ENCODE results near the gene ZNF555. TPM values are rescaled to one million over a fixed set of nuclear protein-coding genes. Genes with fewer than 3 reads are reported as not detected.

Gene ZNF555
- 5.6 and 6.6 TPM in 2 replicates for total RNA-seq

GRCh38 chr19:2840794-2841791 is at the start of gene ZNF555:
ZNF555 (plus strand) TSS chr19:2841475; CDS start chr19:2841573, 98 bp downstream.

GRCh38 chr19:2819540-2820111 is 21.6 kb upstream of the ZNF555 start, which contains the start of gene ZNF554:
ZNF554 (plus strand) TSS chr19:2819868; CDS start chr19:2820072, 204 bp downstream.

DNA sequence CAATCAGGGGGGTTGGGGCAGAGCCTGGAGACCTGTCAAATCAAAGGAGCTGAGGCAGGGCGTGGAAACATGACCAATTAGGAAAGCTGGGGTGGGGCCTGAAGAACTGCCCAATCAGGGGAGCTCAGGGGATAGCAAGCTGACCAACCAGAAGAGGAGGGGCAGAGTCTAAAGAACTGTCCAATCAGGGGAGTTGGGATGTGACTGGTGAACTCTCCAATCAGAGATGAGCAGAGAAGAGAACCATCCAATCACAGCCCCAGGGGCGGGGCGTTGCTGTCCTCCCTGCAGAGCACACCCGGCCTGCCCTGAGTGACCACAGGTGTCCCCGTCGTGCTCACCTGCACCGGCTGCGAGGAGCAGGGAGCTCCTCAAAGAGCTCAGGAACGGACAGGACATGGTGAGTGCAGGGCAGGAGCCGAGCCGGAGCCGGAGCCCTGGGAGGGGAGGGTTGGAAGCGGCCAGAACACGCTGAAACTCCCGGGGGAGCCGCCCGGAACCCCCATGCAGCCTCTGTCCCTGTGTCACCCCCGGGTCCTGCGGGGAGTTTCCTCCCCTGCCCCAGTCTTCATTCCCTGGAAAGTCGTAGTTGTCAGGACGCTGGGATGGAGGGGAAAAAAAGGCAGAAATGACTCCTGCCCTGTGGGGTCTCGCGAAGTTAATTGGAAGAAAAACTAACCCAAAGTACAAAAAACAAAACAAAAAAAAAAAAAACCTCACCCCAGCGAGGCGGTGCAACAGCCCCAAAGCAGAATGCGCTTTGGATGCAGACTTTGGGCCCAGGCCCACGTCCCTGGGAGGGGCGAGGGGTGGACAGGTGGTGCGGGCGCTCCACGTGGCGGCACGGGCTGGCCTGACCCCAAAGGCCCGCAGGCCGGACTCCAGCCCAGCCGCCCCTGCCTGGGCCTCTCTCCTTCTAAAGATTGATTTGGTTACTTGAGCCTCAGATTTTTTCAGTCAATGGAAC is 26.0 kb downstream of the ZNF555 start, which contains the start of gene ZNF556:
ZNF556 (plus strand) TSS at position 311 of the 967 bp plus-strand sequence; CDS start at position 398, 87 bp downstream.

GRCh38 chr19:2900296-2901252 is 59.3 kb downstream of the ZNF555 start, which contains the start of gene ZNF57:
ZNF57 (plus strand) TSS chr19:2900928; CDS start chr19:2901046, 118 bp downstream.

Other genes with a start within 250 kb of the ZNF555 start
- 0.48 and 0.98 TPM in 2 replicates for gene GNG7, start 138.8 kb upstream of the ZNF555 start, total RNA-seq
- gene DIRAS1, start 120.1 kb upstream of the ZNF555 start, total RNA-seq: 0.29 TPM in 1 of 2 replicates, not detected in the other
- 25.6 and 31.7 TPM in 2 replicates for gene SLC39A3, start 101.5 kb upstream of the ZNF555 start, total RNA-seq
- gene SGTA, start 58.2 kb upstream of the ZNF555 start, total RNA-seq: 75.9 and 86.6 TPM in 2 replicates
- 116 and 130 TPM in 2 replicates for gene THOP1, start 56.0 kb upstream of the ZNF555 start, total RNA-seq
- 2.0 and 4.2 TPM in 2 replicates for gene ZNF554, start 21.6 kb upstream of the ZNF555 start, total RNA-seq
- gene ZNF556, start 25.9 kb downstream of the ZNF555 start, total RNA-seq: under 0.01 TPM in 1 of 2 replicates, not detected in the other
- 3.9 and 5.5 TPM in 2 replicates for gene ZNF57, start 59.5 kb downstream of the ZNF555 start, total RNA-seq
- 5.2 and 6.2 TPM in 2 replicates for gene ZNF77, start 103.5 kb downstream of the ZNF555 start, total RNA-seq
- gene TLE6, start 136.1 kb downstream of the ZNF555 start, total RNA-seq: 1.1 and 1.6 TPM in 2 replicates
- gene TLE2, start 187.8 kb downstream of the ZNF555 start, total RNA-seq: 13.0 and 34.6 TPM in 2 replicates
- gene TLE5, start 221.0 kb downstream of the ZNF555 start, total RNA-seq: 307 and 365 TPM in 2 replicates